GM23338 (cell line): ENCODE data around the gene INS.

ENCODE experiments used
- CREB1 ChIP-seq: fragments of 250-450 bp; sonication (Bioruptor Pico); IDR thresholded peaks from 2 replicates; pipeline ENCODE4 v1.5.0; 2020; ENCODE audit warnings: low read depth, mild to moderate bottlenecking, moderate library complexity
- CTCF ChIP-seq, 2 experiments: fragments of 200-600 bp in 1 of 2; sonication (generic) in 1 of 2; conservative IDR thresholded peaks; 2 replicates each; pipeline versions ENCODE4 v1.5.1 to v1.6.1; 2016 to 2017; ENCODE audit warnings: antibody characterized with exemption in 2 of 2, low read depth in 2 of 2, mild to moderate bottlenecking in 2 of 2, moderate library complexity in 1 of 2
- EZH2 ChIP-seq: fragments of 200-600 bp; sonication (generic); IDR thresholded peaks from one replicate; pipeline ENCODE4 v1.8.0; 2017; ENCODE audit warnings: antibody characterized with exemption, mild to moderate bottlenecking, low read depth; ENCODE audit not compliant: unreplicated experiment
- EZH2phosphoT487 ChIP-seq: fragments of 200-600 bp; sonication (generic); IDR thresholded peaks from one replicate; pipeline ENCODE4 v1.8.1; 2018; ENCODE audit warnings: antibody characterized with exemption; ENCODE audit not compliant: unreplicated experiment
- JUNB ChIP-seq: IDR thresholded peaks from one replicate; pipeline ENCODE4 v1.6.1; 2016; ENCODE audit warnings: antibody characterized with exemption; ENCODE audit not compliant: unreplicated experiment
- POLR2AphosphoS5 ChIP-seq: IDR thresholded peaks from 2 replicates; pipeline ENCODE4 v1.6.1; 2016; ENCODE audit warnings: antibody characterized with exemption, low read depth
- REST ChIP-seq: IDR thresholded peaks from one replicate; pipeline ENCODE4 v1.6.1; 2018; ENCODE audit warnings: antibody characterized with exemption; ENCODE audit not compliant: unreplicated experiment
- ZNF114 ChIP-seq: fragments of 250-450 bp; sonication (Bioruptor Pico); IDR thresholded peaks from 2 replicates; pipeline ENCODE4 v1.5.0; 2020; ENCODE audit warnings: mild to moderate bottlenecking, moderate library complexity
- ZNF331 ChIP-seq: fragments of 250-450 bp; sonication (Bioruptor Pico); IDR thresholded peaks from 2 replicates; pipeline ENCODE4 v1.5.0; 2020; ENCODE audit warnings: low read depth, mild to moderate bottlenecking, moderate library complexity

- TF ChIP-seq CTCF (conservative IDR thresholded peaks at IDR 0.05; ENCODE audit: low read depth in 2 of 2) (no peak), POLR2AphosphoS5 (no peak), EZH2 (no peak), CREB1 (no peak), JUNB (no peak), REST (no peak), EZH2phosphoT487 (no peak), ZNF114 (CRISPR knock-in tag) (no peak), ZNF331 (no peak)
Measured at GRCh38 chr11:2207773-2208621, 47.0 kb upstream of the INS start.
